GM21390 (cell line): Measurements from ENCODE around the gene TMCC3.
"Not testable (repeated sequence)": the region's sequence is repeated elsewhere in the genome, so short reads cannot be mapped to it uniquely, and the experiment has no call there.

Experiments
- ATAC-seq: cut with Tn5 transposase; IDR thresholded peaks from one replicate; pipeline ENCODE4 v1.9.1; 2021; ENCODE audit not compliant: unreplicated experiment

TMCC3 gene

GRCh38 chr12:94650143-94651056 is at the start of gene TMCC3:
TMCC3 (minus strand) TSS chr12:94650557; CDS start chr12:94650430, 127 bp downstream.
- ATAC-seq: peak; percentile 78

- ATAC-seq: no peak
Measured at GRCh38 chr12:94699801-94700200, 49.4 kb upstream of the TMCC3 start.

- no peak for ATAC-seq
Measured at GRCh38 chr12:94698578-94698977, 48.2 kb upstream of the TMCC3 start.

- ATAC-seq: no peak
Measured at GRCh38 chr12:94697631-94698030, 47.3 kb upstream of the TMCC3 start.

- ATAC-seq: no peak
Measured at GRCh38 chr12:94694732-94695131, 44.4 kb upstream of the TMCC3 start.

- ATAC-seq: not testable (repeated sequence)
Measured at GRCh38 chr12:94692826-94693225, 42.5 kb upstream of the TMCC3 start.

- no peak for ATAC-seq
Measured at GRCh38 chr12:94690198-94690771, 39.9 kb upstream of the TMCC3 start.

GRCh38 chr12:94689646-94690036 is 39.3 kb upstream of the TMCC3 start:
- ATAC-seq: no peak

- ATAC-seq: no peak
Measured at GRCh38 chr12:94689002-94689645, 38.8 kb upstream of the TMCC3 start.

GRCh38 chr12:94687891-94688290 is 37.5 kb upstream of the TMCC3 start:
- ATAC-seq: no peak

GRCh38 chr12:94686834-94687628 is 36.7 kb upstream of the TMCC3 start:
- no peak for ATAC-seq

- no peak for ATAC-seq
Measured at GRCh38 chr12:94684416-94685142, 34.2 kb upstream of the TMCC3 start.

- no peak for ATAC-seq
Measured at GRCh38 chr12:94679554-94680195, 29.3 kb upstream of the TMCC3 start.

- ATAC-seq: no peak
Measured at GRCh38 chr12:94678849-94679248, 28.5 kb upstream of the TMCC3 start.

- ATAC-seq: no peak
Measured at GRCh38 chr12:94678379-94678778, 28.0 kb upstream of the TMCC3 start.

- peak; percentile 48 for ATAC-seq
Measured at GRCh38 chr12:94677778-94678177, 27.4 kb upstream of the TMCC3 start.

- no peak for ATAC-seq
Measured at GRCh38 chr12:94676922-94677321, 26.6 kb upstream of the TMCC3 start.

GRCh38 chr12:94676031-94676641 is 25.8 kb upstream of the TMCC3 start:
- ATAC-seq: peak; percentile 74

GRCh38 chr12:94674835-94675234 is 24.5 kb upstream of the TMCC3 start:
- ATAC-seq: no peak
